ENCODE data around the gene NACC2. TPM values are rescaled to one million over a fixed set of nuclear protein-coding genes. Genes with fewer than 3 reads are reported as not detected.

The NACC2 gene
- total RNA-seq, 4 donors from 2014 or later: 15.0 to 35.2 (median 20.7) TPM

DNA sequence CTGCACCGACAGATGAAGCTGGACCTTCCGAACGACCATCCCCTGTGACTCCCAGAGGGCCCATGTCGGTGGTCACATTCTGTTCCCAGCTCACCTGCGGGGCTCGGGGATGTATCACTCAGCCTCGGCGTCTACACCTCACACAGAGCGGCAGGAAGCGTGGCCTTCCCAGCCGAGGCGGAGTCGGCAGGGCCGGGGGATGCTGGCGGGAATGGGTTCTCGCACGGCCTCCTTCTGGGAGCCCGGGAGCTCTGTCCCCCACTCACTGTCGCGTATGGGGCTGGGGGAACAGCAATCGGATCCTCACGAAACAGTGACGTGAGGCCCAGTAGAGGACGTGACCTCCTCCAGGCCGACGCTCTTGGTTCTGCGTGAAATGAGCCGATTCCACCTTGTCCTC lies 20.4 kb downstream of the NACC2 start:
- TF ChIP-seq, protein P1, sequence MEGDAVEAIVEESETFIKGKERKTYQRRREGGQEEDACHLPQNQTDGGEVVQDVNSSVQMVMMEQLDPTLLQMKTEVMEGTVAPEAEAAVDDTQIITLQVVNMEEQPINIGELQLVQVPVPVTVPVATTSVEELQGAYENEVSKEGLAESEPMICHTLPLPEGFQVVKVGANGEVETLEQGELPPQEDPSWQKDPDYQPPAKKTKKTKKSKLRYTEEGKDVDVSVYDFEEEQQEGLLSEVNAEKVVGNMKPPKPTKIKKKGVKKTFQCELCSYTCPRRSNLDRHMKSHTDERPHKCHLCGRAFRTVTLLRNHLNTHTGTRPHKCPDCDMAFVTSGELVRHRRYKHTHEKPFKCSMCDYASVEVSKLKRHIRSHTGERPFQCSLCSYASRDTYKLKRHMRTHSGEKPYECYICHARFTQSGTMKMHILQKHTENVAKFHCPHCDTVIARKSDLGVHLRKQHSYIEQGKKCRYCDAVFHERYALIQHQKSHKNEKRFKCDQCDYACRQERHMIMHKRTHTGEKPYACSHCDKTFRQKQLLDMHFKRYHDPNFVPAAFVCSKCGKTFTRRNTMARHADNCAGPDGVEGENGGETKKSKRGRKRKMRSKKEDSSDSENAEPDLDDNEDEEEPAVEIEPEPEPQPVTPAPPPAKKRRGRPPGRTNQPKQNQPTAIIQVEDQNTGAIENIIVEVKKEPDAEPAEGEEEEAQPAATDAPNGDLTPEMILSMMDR (IDR thresholded peaks at IDR 0.05; ENCODE audit: low read depth): no peak

DNA sequence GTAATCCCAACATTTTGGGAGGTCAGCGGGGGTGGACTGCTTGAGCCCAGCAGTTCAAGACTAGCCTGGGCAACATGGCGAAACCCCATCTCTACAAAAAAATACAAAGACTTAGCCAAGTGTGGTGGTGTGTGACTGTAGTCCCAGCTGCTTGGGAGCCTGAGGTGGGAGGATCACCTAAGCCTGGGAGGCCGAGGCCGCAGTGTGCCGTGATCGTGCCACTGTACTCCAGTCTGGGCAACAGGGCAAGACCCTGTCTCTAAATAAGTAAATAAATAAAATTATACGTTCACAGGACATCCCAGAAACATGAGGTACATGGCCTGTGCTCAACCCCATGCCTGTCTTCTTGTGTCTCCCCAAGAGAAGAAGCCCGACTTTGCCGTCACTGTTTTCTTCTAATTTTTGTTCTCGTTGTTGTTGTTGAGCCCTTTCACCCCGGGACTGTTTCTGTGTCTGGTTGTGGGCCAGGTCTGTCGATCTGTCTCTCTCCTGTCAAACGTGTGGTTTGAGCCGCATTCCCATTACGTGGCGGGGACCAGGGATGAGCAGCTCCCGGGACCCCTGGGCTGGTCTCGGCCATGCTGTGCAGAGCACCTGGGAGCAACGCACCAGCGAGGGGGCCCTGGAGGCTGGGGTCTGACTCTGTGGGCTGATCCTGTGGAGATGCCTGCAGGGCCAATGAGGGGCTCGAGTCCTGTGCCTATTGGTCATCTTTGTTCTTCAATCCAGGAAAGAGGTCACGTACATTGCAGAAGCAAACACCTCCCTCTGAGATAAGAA lies 32.2 kb downstream of the NACC2 start:
- TF ChIP-seq, protein P1 (IDR thresholded peaks at IDR 0.05; ENCODE audit: low read depth): no peak

DNA sequence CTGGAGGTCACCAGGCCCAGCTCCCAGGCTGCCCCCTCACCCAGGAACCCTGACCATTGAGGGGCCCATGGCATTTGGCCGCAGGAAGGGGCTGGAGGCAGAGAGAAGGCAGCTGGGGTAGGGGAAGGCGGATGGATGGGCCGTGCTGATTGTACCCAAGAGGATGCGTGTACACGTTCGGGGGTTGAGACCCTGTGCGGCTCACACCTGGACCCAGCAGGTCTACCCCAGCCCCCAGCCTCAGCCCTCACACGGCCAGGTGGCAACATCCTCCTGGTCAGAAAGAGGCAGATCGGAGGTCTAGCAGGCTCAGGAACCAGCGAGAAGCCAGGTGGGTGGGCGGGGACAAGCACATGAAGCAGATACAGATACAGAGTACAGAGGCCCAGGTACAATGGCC lies 33.7 kb downstream of the NACC2 start:
- TF ChIP-seq, protein P1 (IDR thresholded peaks at IDR 0.05; ENCODE audit: low read depth): no peak

DNA sequence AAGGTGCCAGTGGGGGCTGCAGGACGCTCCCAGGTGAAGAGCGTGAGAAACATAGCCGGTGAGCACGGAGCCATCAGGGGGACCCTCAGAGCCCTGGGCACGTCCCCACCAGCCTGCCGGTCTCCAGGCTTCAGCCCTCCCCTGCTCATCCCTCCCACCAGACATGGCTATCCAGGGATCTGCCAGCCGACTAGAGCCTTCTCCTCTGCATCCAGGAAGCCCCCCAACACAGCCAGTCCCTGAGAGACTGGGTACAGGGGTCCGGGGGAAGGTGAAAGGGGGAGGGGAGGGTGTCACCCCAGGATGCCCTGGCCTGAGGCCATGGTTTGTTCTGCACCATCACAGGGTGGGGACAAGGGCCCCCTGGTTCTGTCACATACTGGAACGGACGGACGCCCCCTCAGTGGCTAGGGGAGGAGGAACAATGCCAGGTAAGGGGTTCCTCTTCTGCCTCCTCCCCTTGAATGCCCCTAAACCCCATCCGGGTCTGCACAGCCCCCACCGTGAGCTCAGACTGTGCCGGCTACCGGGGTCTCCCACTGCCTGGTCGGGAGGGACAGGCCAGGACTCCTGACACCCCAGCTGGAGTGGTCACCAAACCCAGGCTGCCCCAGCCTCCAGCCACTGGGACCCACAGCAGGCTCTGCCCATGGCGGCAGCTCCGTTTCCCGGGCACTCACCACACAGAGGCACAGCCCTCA lies 34.3 kb downstream of the NACC2 start:
- TF ChIP-seq, protein P1 (IDR thresholded peaks at IDR 0.05; ENCODE audit: low read depth): no peak

DNA sequence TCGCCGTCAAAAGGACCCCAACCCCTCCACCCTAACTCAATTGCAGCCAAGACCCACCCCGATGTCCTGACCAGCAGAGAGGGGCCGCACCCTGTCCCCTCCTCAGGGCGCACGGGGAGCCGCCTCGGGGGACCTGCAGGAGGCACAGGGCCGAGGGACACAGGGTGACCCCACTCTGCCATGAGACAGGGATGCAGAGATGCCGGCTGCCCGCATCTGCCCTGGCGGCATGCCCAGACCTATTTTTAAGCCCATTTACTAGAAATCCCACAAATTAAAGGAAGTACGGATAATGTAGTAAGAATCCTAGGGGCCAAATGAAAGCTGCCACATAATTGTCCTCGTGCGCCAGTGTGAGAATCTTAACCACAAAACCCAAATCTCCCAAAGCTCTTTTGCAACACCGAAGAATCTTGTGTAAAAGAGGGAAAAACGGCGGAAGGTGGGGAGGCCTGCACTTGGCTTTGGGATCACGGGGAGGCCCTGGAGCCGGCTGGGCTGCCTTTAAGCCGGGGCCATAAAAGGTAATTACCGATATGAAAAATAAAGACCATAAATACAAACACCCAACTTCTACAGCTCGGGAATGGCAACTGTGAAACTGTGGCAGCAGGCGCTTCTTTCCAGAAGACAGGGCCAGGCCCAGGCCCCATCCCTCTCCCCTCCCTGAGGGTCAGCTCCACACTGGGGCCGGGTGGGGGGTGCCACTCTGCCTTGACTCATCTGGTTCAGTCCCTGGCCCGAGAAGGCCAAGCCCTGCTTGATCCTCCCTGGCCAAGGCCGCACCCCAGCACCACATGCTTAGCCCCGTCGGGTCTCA lies 35.0 kb downstream of the NACC2 start:
- TF ChIP-seq, protein P1 (IDR thresholded peaks at IDR 0.05; ENCODE audit: low read depth): no peak

DNA sequence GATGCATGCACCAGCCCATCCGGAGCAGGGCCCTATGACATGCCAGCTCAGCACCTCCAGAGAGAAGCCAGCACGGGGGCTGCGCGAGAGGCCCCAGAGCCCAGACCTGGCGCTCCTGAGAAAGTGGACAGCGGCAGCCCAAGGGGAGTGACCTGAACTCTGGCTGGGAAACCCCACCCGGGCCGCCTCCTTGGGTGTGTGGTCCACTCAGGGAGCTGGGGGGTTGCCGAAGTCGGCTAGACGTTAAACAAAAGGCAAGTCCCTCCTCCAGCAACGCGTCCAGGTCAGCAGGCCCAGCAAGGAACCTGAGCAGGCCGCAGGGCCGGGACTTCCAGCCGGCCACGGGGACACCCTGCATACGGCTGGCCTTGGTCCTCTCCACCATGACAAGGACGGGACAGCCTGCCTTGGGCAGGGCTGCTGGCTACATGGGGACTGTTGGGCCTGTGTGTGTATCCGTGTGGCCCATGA lies 35.7 kb downstream of the NACC2 start:
- TF ChIP-seq, protein P1 (IDR thresholded peaks at IDR 0.05; ENCODE audit: low read depth): no peak
